HG03354 (cell line): ENCODE data around the gene MDGA2.
"Not testable (repeated sequence)": the region's sequence is repeated elsewhere in the genome, so short reads cannot be mapped to it uniquely, and the experiment has no call there.

ENCODE experiments used
- ATAC-seq: cut with Tn5 transposase; IDR thresholded peaks from one replicate; pipeline ENCODE4 v1.9.1; 2021; ENCODE audit warnings: mild to moderate bottlenecking; ENCODE audit not compliant: unreplicated experiment, poor library complexity, severe bottlenecking

MDGA2 gene

GRCh38 chr14:47626151-47627035 lies 49.0 kb downstream of the MDGA2 start:
- ATAC-seq, result no peak

- ATAC-seq, result not testable (repeated sequence)
Observed at GRCh38 chr14:47624126-47624525, 51.3 kb downstream of the MDGA2 start.

GRCh38 chr14:47619392-47619791 lies 56.0 kb downstream of the MDGA2 start:
- ATAC-seq, result no peak

GRCh38 chr14:47606566-47606965 lies 68.8 kb downstream of the MDGA2 start:
- no peak for ATAC-seq

- ATAC-seq, result peak; percentile 53
Observed at GRCh38 chr14:47596860-47597259, 78.5 kb downstream of the MDGA2 start.

- peak; percentile 82 for ATAC-seq
Observed at GRCh38 chr14:47596232-47596631, 79.2 kb downstream of the MDGA2 start.

- no peak for ATAC-seq
Observed at GRCh38 chr14:47595552-47595951, 79.9 kb downstream of the MDGA2 start.

DNA sequence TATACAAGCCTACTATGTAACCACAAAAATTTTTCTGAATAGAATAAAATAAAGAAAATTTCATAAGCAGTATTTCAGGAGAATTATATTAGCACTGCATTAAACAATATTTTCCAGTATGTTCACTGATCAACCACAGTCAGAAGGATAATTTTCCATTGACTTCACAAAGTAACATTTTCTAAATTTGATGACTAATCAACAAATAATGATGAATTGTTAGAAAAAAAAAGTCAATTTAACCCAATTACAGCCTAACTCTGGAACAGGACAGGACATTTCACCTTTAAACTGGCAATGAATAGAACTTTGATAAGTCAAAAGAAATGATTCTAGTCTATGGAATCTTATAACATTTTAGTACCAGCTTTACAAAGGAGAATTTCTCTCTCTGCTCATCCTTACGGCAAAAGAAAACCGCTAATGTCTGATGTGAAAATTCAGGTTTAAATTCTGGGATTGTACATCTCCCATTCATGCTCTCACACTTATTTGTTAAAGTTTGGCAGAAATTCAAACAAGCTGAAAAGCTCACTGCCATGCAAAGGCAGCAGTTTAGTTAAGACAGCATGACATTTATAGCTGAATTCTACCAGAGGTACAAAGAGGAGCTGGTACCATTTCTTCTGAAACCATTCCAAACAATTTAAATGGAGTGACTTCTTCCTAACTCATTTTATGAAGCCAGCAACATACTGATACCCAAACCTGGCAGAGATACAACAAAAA lies 84.5 kb downstream of the MDGA2 start:
- no peak for ATAC-seq

- ATAC-seq, result no peak
Observed at GRCh38 chr14:47585447-47585846, 90.0 kb downstream of the MDGA2 start.

DNA sequence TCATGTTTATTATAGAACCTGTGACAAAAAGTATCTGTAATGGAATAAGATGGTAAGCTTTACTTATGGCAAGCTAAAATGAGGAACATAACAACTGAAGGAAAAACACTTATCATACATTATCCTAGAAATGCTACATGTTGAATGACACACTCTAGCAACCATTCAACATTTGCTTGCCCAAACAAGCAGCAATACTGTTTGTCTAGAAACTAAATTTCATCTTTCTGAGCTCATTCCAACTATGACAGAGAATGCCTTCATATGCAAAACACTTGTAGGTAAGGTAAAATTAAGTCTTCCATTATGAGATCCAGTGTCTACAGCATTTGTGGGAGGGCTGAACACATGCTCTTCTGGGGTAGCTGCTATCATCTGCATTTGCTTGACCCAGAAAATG lies 108.1 kb downstream of the MDGA2 start:
- ATAC-seq, result no peak

- ATAC-seq, result no peak
Observed at GRCh38 chr14:47557894-47558293, 117.5 kb downstream of the MDGA2 start.

DNA sequence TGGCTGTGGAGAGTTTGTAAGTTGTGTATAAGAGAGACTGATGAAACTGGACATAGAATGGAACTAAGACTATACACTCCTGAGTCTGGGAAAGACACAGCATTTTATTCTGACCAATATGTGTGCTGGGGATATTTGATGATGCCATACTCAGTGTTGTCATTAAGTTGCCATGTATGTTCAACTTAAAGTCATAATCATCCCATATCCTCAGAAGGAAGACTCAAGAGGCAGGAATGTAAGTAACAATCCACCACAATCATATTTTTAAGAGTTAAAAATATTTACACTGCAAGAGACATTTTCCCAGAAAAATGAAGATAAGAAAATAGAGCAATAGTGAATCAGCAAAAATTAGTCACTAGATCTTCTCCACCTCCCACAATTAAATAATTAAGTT lies 120.1 kb downstream of the MDGA2 start:
- ATAC-seq, result no peak

DNA sequence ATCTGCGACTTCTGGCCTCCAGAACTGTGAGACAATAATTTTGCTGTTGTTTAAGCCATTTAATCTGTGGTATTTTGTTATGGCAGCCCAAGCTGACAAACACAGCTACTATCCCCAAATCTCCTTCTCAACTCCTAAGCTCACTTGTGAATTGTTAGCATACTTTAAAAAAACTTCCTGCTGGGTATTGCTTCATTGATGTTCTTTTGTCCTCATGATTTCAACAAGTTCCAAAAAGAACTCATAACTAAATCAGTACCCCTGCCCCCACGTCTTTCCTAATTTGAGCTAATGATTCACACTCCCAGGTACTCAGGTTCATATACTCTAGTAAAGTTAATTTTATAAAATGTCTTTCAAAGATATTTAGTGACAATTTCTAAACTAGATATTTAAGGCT lies 125.5 kb downstream of the MDGA2 start:
- ATAC-seq, result no peak

- ATAC-seq, result no peak
Observed at GRCh38 chr14:47543459-47543858, 131.9 kb downstream of the MDGA2 start.

- no peak for ATAC-seq
Observed at GRCh38 chr14:47541662-47542061, 133.7 kb downstream of the MDGA2 start.

GRCh38 chr14:47539031-47539461 lies 136.4 kb downstream of the MDGA2 start:
- no peak for ATAC-seq

DNA sequence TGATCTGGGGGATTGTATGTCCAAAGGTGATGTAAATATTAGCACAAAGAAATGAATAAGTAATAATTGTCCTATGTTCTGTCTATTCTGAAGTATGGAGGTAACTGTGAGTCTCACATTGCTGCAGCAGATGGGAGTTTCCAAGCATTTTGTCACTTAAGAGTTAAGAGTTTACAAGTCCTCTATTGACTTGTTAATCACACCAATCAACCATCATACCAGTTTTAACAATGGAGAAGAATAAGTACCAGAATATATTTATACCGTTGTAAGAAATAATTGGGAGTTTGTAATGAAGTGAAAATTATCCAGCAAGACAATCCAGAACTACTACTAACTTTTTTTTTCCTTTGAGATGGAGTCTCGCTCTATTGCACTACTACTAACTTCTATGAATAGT lies 139.1 kb downstream of the MDGA2 start:
- no peak for ATAC-seq

DNA sequence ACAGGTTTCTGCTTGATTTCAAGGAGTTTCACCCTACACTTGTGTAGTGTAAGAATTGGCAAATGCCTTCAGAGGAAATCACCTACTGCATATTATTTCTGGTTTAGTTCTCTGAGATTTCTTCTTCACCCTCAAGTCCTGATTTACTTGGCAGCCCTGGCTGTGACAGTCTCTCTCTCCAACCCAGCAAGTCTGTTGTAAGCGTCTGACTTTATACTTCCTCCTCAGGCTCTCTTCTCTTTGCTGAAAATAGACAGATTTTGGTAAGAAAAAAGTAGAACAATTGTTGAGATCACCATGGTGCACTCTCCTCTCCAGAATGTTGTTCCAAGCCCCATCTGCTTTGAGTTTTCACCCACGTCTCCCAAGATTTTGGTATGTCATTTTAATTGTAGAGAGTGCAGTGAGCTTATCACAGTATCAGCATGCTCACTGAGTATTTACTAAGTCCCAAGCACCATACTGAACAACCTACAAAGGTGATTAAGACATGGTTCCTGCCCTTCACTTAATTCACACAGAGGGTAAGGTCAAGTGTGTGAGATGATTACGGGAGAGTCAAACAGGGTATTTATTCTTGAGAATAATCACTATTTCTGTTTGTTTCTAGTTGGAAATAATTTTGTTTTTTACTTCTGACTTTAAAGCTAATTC lies 148.7 kb downstream of the MDGA2 start:
- no peak for ATAC-seq

GRCh38 chr14:47524524-47524923 lies 150.9 kb downstream of the MDGA2 start:
- ATAC-seq, result no peak

DNA sequence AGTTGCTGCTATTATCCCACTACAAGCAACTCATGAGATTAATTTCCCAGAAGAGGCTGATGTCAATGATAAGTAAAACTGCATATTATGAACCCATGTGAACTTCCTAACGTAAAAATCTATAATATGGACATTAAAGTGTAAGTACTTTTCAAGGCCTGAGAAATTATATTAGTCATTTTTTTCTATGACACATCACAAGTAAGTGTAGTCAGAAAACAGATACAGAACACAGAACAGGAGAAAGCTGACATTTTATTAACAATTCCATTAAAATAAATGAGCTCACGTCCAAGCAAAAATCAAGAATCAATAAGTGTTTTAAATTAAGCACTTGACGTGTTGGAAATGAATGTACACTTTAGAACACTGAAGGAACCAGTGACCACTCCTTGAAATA lies 155.0 kb downstream of the MDGA2 start:
- no peak for ATAC-seq

GRCh38 chr14:47511829-47512228 lies 163.6 kb downstream of the MDGA2 start:
- ATAC-seq, result no peak
